Activated B cell treated with CpG ODN at 0.5 μM for 24 hours (primary cell): ENCODE data around the gene NOA1. TPM values are rescaled to one million over a fixed set of nuclear protein-coding genes. Genes with fewer than 3 reads are reported as not detected.

Source experiments
- ATAC-seq: fragments of 200-7000 bp; cut with Tn5 transposase; one replicate; pipeline ENCODE4 v1.10.0; 2021; ENCODE audit warnings: low read depth, mild to moderate bottlenecking, moderate library complexity
- CTCF ChIA-PET: fragments of 350-600 bp; sonication (Branson Sonifier 250); formaldehyde crosslinking; loops from one replicate; lab custom pipeline; 2021; ENCODE audit warnings: antibody characterized with exemption; lab: Charles Lee
- POLR2A ChIA-PET: fragments of 350-600 bp; sonication (Branson Sonifier 250); formaldehyde crosslinking; loops from one replicate; lab custom pipeline; 2021; ENCODE audit warnings: antibody characterized with exemption; lab: Charles Lee
- DNase-seq: peaks from one replicate; pipeline ENCODE4 v3.0.0; 2022
- H3K27ac Mint-ChIP-seq: one replicate; pipeline ENCODE4 v1.8.0; 2020; ENCODE audit warnings: mixed read lengths
- H3K27me3 Mint-ChIP-seq: one replicate; pipeline ENCODE4 v1.8.0; 2021; ENCODE audit warnings: mixed read lengths
- H3K36me3 Mint-ChIP-seq: one replicate; pipeline ENCODE4 v1.8.0; 2021; ENCODE audit warnings: low read depth, mixed read lengths
- H3K4me1 Mint-ChIP-seq: one replicate; pipeline ENCODE4 v1.8.0; 2021; ENCODE audit warnings: mixed read lengths
- H3K4me3 Mint-ChIP-seq: one replicate; pipeline ENCODE4 v1.8.0; 2020; ENCODE audit warnings: mild to moderate bottlenecking, mixed read lengths
- H3K9me3 Mint-ChIP-seq: one replicate; pipeline ENCODE4 v1.8.0; 2020; ENCODE audit warnings: mixed read lengths
- intact Hi-C: fragments of 100-400 bp; cut with micrococcal nuclease; formaldehyde crosslinking; loops from one replicate; pipeline ENCODE4 v1.15.1; 2024
- total RNA-seq: library from RNA; stranded (reverse); gene quantifications from 2 replicates; pipeline ENCODE4 v1.2.3, GENCODE V29; 2022
- TF ChIP-seq, protein P1 (sequence below): fragments of 200-600 bp; IDR thresholded peaks from one replicate; pipeline ENCODE4 v1.8.0; 2022; ENCODE audit warnings: antibody characterized with exemption, mild to moderate bottlenecking

The NOA1 gene
- total RNA-seq, 1 donor from 2014 or later = 25.0 TPM

DNA sequence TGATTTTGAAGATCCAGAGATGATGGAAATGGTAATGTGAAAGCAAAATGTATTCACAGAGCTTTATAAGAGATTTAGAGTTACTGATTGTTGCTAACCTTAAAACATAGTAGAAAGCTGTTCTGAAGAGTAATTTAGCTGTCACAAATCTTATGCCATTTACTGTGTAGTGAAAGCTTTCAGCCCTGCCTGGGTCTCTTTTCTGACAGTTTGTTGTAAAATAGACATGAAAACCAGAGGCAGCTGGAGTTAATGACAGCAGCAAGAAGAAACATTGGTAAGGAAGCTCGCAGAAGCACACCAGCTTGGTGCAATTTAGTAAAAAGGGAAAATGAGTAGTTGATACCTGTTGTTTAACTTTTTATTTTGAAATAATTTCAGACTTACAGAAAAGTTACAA is 22.3 kb upstream of the NOA1 start:
- Mint-ChIP-seq H3K9me3 (no peaks in the 10 kb centered on the region), H3K27ac (no peak overlapping the region), H3K36me3 (peaks cover 80% of the 10 kb centered on the region), H3K4me3 (no peak overlapping the region), H3K27me3 (no peaks in the 10 kb centered on the region), H3K4me1 (no peaks in the 10 kb centered on the region)
- CTCF ChIA-PET = no interaction called here
- TF ChIP-seq, protein P1, sequence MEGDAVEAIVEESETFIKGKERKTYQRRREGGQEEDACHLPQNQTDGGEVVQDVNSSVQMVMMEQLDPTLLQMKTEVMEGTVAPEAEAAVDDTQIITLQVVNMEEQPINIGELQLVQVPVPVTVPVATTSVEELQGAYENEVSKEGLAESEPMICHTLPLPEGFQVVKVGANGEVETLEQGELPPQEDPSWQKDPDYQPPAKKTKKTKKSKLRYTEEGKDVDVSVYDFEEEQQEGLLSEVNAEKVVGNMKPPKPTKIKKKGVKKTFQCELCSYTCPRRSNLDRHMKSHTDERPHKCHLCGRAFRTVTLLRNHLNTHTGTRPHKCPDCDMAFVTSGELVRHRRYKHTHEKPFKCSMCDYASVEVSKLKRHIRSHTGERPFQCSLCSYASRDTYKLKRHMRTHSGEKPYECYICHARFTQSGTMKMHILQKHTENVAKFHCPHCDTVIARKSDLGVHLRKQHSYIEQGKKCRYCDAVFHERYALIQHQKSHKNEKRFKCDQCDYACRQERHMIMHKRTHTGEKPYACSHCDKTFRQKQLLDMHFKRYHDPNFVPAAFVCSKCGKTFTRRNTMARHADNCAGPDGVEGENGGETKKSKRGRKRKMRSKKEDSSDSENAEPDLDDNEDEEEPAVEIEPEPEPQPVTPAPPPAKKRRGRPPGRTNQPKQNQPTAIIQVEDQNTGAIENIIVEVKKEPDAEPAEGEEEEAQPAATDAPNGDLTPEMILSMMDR = no peak
- intact Hi-C loops = no loop called here
- POLR2A ChIA-PET = no interaction called here
- DNase-seq (no peak), ATAC-seq (no peak)

DNA sequence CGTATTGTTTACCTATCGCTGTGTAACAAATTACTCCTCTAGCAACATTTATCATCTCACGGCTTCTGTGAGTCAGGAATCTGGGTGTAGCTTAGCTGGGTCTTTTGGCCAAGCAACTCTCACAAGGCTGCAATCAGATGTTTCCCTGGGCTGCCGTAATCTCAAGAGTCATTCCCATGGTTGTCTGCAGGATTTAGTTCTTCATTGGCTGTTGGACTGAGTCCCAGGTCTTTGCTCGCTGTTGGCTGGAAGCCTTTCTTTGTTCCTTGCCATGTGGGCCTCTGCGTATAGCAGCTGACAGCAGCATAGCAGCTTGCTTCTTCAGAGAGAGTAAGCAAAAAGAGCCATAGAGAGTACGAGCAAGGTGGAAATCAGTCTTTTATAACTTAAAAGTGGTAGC is 18.1 kb upstream of the NOA1 start:
- DNase-seq (no peak), ATAC-seq (no peak)
- no peak overlapping the region for H3K27ac Mint-ChIP-seq
- H3K4me1 Mint-ChIP-seq = peaks cover 2% of the 10 kb centered on the region
- H3K36me3 Mint-ChIP-seq = peaks cover 84% of the 10 kb centered on the region
- intact Hi-C loops = no loop called here
- H3K9me3 Mint-ChIP-seq = no peaks in the 10 kb centered on the region
- TF ChIP-seq, protein P1 = no peak
- no peaks in the 10 kb centered on the region for H3K27me3 Mint-ChIP-seq
- POLR2A ChIA-PET = no interaction called here
- H3K4me3 Mint-ChIP-seq = no peak overlapping the region
- CTCF ChIA-PET = no interaction called here

- intact Hi-C loops = no loop called here
- ChIA-PET CTCF (no interaction called here), POLR2A (interaction anchor here (0.7 to 2.2 kb wide), 3 partner anchors 10 to 607 kb away, joined by 3 to 8 read pairs (median 5); partner anchors contain the start of gene POLR2B)
- ATAC-seq (no peak), DNase-seq (no peak)
- H3K36me3 Mint-ChIP-seq = peaks cover 86% of the 10 kb centered on the region
- H3K9me3 Mint-ChIP-seq = no peaks in the 10 kb centered on the region
- H3K27ac Mint-ChIP-seq = no peak overlapping the region
- no peaks in the 10 kb centered on the region for H3K27me3 Mint-ChIP-seq
- no peak overlapping the region for H3K4me3 Mint-ChIP-seq
- peaks cover 8% of the 10 kb centered on the region for H3K4me1 Mint-ChIP-seq
- TF ChIP-seq, protein P1 = no peak
Measured at GRCh38 chr4:56990109-56990905, 12.9 kb upstream of the NOA1 start.

DNA sequence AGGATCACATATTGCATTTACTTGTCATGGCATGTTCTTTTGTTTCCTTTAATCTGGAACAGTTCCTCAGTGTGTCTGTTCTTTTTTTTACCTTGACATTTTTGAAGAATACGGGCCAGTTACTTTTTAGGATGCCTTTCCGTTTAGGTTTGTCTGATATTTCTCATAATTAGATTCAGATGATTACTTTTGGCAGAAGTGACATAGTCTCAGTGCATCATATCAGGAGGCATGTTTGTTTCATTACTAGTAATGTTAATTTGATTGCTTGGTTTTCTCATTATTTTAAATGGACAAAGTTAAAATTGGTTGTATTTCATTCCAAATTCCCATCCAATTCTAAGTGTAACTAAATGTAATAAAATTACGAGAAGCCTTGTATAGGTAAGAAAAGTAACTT is 9.5 kb upstream of the NOA1 start:
- H3K9me3 Mint-ChIP-seq = no peaks in the 10 kb centered on the region
- H3K27me3 Mint-ChIP-seq = no peaks in the 10 kb centered on the region
- no peak overlapping the region for H3K27ac Mint-ChIP-seq
- TF ChIP-seq, protein P1 = no peak
- intact Hi-C loops = no loop called here
- H3K36me3 Mint-ChIP-seq = peaks cover 76% of the 10 kb centered on the region
- ATAC-seq = no peak
- peaks cover 25% of the 10 kb centered on the region for H3K4me1 Mint-ChIP-seq
- no peak overlapping the region for H3K4me3 Mint-ChIP-seq
- DNase-seq = no peak
- CTCF ChIA-PET = no interaction called here
- POLR2A ChIA-PET = no interaction called here

GRCh38 chr4:56986192-56986591 is 8.8 kb upstream of the NOA1 start:
- ATAC-seq (no peak), DNase-seq (no peak)
- TF ChIP-seq, protein P1 = no peak
- ChIA-PET CTCF (no interaction called here), POLR2A (no interaction called here)
- Mint-ChIP-seq H3K36me3 (peaks cover 76% of the 10 kb centered on the region), H3K9me3 (no peaks in the 10 kb centered on the region), H3K4me1 (peaks cover 31% of the 10 kb centered on the region), H3K4me3 (no peak overlapping the region), H3K27ac (no peak overlapping the region), H3K27me3 (no peaks in the 10 kb centered on the region)
- intact Hi-C loops = no loop called here
